H9 (cell line): ENCODE results near the gene TBC1D22A. TPM values are rescaled to one million over a fixed set of nuclear protein-coding genes. Genes with fewer than 3 reads are reported as not detected.

Experiments used
- DNase-seq: peaks from one replicate; pipeline ENCODE4 v3.0.0-alpha.2; 2017
- H2AFZ ChIP-seq: one replicate; pipeline ENCODE4 v1.6.1; 2013; ENCODE audit warnings: mild to moderate bottlenecking, low read length, control low read depth, moderate library complexity
- H2AK5ac ChIP-seq: 2 replicates; pipeline ENCODE4 v1.6.1; 2013; ENCODE audit warnings: low read length, control low read depth, mixed read lengths; ENCODE audit not compliant: insufficient read length
- H2BK120ac ChIP-seq: one replicate; pipeline ENCODE4 v1.6.1; 2013; ENCODE audit warnings: low read depth, mild to moderate bottlenecking, low read length, control low read depth, inconsistent platforms; ENCODE audit not compliant: poor library complexity, severe bottlenecking
- H2BK12ac ChIP-seq: 2 replicates; pipeline ENCODE4 v1.6.1; 2013; ENCODE audit warnings: low read length, control low read depth, mixed read lengths, low read depth; ENCODE audit not compliant: insufficient read length
- H2BK15ac ChIP-seq: 2 replicates; pipeline ENCODE4 v1.6.1; 2013; ENCODE audit warnings: low read depth, low read length, control low read depth
- H2BK20ac ChIP-seq: one replicate; pipeline ENCODE4 v1.6.1; 2013; ENCODE audit warnings: low read depth, mild to moderate bottlenecking, low read length, control low read depth, inconsistent platforms; ENCODE audit not compliant: poor library complexity, severe bottlenecking
- H2BK5ac ChIP-seq: 2 replicates; pipeline ENCODE4 v1.6.1; 2013; ENCODE audit warnings: low read length, control low read depth, mixed read lengths; ENCODE audit not compliant: insufficient read length
- H3K14ac ChIP-seq: 2 replicates; pipeline ENCODE4 v1.6.1; 2013; ENCODE audit warnings: low read length, control low read depth; ENCODE audit not compliant: insufficient read depth
- H3K18ac ChIP-seq: 2 replicates; pipeline ENCODE4 v1.6.1; 2013; ENCODE audit warnings: low read depth, mild to moderate bottlenecking, mixed read lengths, low read length, control low read depth; ENCODE audit not compliant: insufficient read length
- H3K23ac ChIP-seq: 2 replicates; pipeline ENCODE4 v1.6.1; 2013; ENCODE audit warnings: low read length, control low read depth, mixed read lengths, low read depth; ENCODE audit not compliant: insufficient read length
- H3K23me2 ChIP-seq: 2 replicates; pipeline ENCODE4 v1.6.1; 2013; ENCODE audit warnings: low read depth, mild to moderate bottlenecking, mixed read lengths, low read length, control low read depth; ENCODE audit not compliant: insufficient read length, poor library complexity, severe bottlenecking
- H3K27ac ChIP-seq: 2 replicates; pipeline ENCODE4 v1.5.1; 2013; ENCODE audit warnings: low read length, control low read depth, mixed read lengths, low read depth; ENCODE audit not compliant: insufficient read length
- H3K27me3 ChIP-seq: 2 replicates; pipeline ENCODE4 v1.6.1; 2013; ENCODE audit warnings: low read length, control low read depth, inconsistent platforms; ENCODE audit not compliant: insufficient read depth
- H3K4ac ChIP-seq: 2 replicates; pipeline ENCODE4 v1.6.1; 2013; ENCODE audit warnings: low read depth, mild to moderate bottlenecking, control low read depth, inconsistent platforms, low read length, moderate library complexity
- H3K4me1 ChIP-seq: 2 replicates; pipeline ENCODE4 v1.6.1; 2013; ENCODE audit warnings: low read length, control low read depth, inconsistent platforms; ENCODE audit not compliant: insufficient read depth
- H3K4me2 ChIP-seq: 2 replicates; pipeline ENCODE4 v1.6.1; 2013; ENCODE audit warnings: low read length, control low read depth, mixed read lengths; ENCODE audit not compliant: insufficient read length, insufficient read depth
- H3K56ac ChIP-seq: 2 replicates; pipeline ENCODE4 v1.6.1; 2013; ENCODE audit warnings: low read depth, mild to moderate bottlenecking, mixed read lengths, low read length, control low read depth; ENCODE audit not compliant: insufficient read length
- H3K79me1 ChIP-seq: 2 replicates; pipeline ENCODE4 v1.6.1; 2013; ENCODE audit warnings: low read depth, mild to moderate bottlenecking, moderate library complexity, low read length, control low read depth, inconsistent platforms; ENCODE audit not compliant: insufficient read depth, poor library complexity, severe bottlenecking
- H3K79me2 ChIP-seq: 2 replicates; pipeline ENCODE4 v1.6.1; 2013; ENCODE audit warnings: low read length, control low read depth, inconsistent platforms; ENCODE audit not compliant: insufficient read depth
- H3K9ac ChIP-seq: 2 replicates; pipeline ENCODE4 v1.6.1; 2013; ENCODE audit warnings: low read length, control low read depth, mixed read lengths; ENCODE audit not compliant: insufficient read length; ENCODE audit errors: extremely low read depth
- H3K9me3 ChIP-seq: one replicate; pipeline ENCODE4 v1.6.1; 2013; ENCODE audit warnings: low read depth, low read length, inconsistent platforms; ENCODE audit not compliant: control insufficient read depth
- H3T11ph ChIP-seq: one replicate; pipeline ENCODE4 v1.6.1; 2013; ENCODE audit warnings: mild to moderate bottlenecking, low read length, control low read depth, inconsistent platforms
- H4K20me1 ChIP-seq: one replicate; pipeline ENCODE4 v1.6.1; 2013; ENCODE audit not compliant: control insufficient read depth, insufficient read length, insufficient read depth
- H4K5ac ChIP-seq: 2 replicates; pipeline ENCODE4 v1.6.1; 2013; ENCODE audit warnings: low read depth, mild to moderate bottlenecking, mixed read lengths, low read length, control low read depth; ENCODE audit not compliant: insufficient read length
- H4K8ac ChIP-seq: replicated peaks from 2 replicates; pipeline ENCODE4 v1.6.1; 2013; ENCODE audit warnings: low read length, control low read depth, mixed read lengths, low read depth; ENCODE audit not compliant: insufficient read length
- H4K91ac ChIP-seq: 2 replicates; pipeline ENCODE4 v1.6.1; 2013; ENCODE audit warnings: low read depth, mild to moderate bottlenecking, moderate library complexity, mixed read lengths, low read length, control low read depth; ENCODE audit not compliant: insufficient read length
- H3K27ac Mint-ChIP-seq, 3 experiments: 2 replicates in 2 of 3; 3 replicates in 1 of 3; pipeline ENCODE4 v1.8.0; 2020 to 2021; ENCODE audit warnings: mixed read lengths in 3 of 3, mild to moderate bottlenecking in 1 of 3, moderate library complexity in 1 of 3
- H3K27me3 Mint-ChIP-seq: 2 replicates; pipeline ENCODE4 v1.8.0; 2021; ENCODE audit warnings: low read depth, mild to moderate bottlenecking, moderate library complexity, mixed read lengths
- H3K36me3 Mint-ChIP-seq, 3 experiments: 2 replicates in 2 of 3; 3 replicates in 1 of 3; pipeline ENCODE4 v1.8.0; 2020 to 2021; ENCODE audit warnings: low read depth in 3 of 3, mixed read lengths in 3 of 3; ENCODE audit not compliant: insufficient read depth in 1 of 3
- H3K4me1 Mint-ChIP-seq, 2 experiments: 2 replicates each; pipeline ENCODE4 v1.8.0; 2020; ENCODE audit warnings: mixed read lengths in 2 of 2
- H3K4me3 Mint-ChIP-seq, 2 experiments: 2 replicates in 1 of 2; 3 replicates in 1 of 2; pipeline ENCODE4 v1.8.0; 2020 to 2021; ENCODE audit warnings: mild to moderate bottlenecking in 2 of 2, mixed read lengths in 2 of 2, moderate library complexity in 1 of 2
- H3K9me3 Mint-ChIP-seq, 2 experiments: 2 replicates in 1 of 2; 3 replicates in 1 of 2; pipeline ENCODE4 v1.8.0; 2020; ENCODE audit warnings: mild to moderate bottlenecking in 2 of 2, mixed read lengths in 2 of 2, moderate library complexity in 1 of 2
- WGBS: extraction: QIAGEN DNeasy Blood & Tissue Kit; methylation state at CpG from one replicate; pipeline ENCODE4 v1.1.7; 2013; ENCODE audit warnings: missing lambda C conversion rate, low lambda C conversion rate, mixed read lengths; ENCODE audit not compliant: insufficient read length; ENCODE audit errors: extremely low coverage; 5-methylcytosine and 5-hydroxymethylcytosine counted together
- total RNA-seq: library from RNA; stranded (reverse); gene quantifications from 2 replicates; pipeline ENCODE4 v1.2.1, GENCODE V29; 2021
- TF ChIP-seq, protein P1 (sequence below): fragments of 200-600 bp; sonication (generic); conservative IDR thresholded peaks from 3 replicates; pipeline ENCODE4 v1.8.0; 2021; ENCODE audit warnings: antibody characterized with exemption, mild to moderate bottlenecking

The TBC1D22A gene
- total RNA-seq, 1 experiment from 2014 or later: 20.8 TPM

GRCh38 chr22:47120399-47120798 lies 357.9 kb downstream of the TBC1D22A start:
- Histone ChIP-seq H3K9me3 (no peaks in the 10 kb centered on the region), H3K4me2 (no peak overlapping the region), H2AFZ (no peak overlapping the region), H2BK5ac (no peak overlapping the region), H3K4me1 (no peaks in the 10 kb centered on the region), H3K27ac (no peak overlapping the region), H3K23ac (no peak overlapping the region), H2BK20ac (no peak overlapping the region), H4K8ac (no peak overlapping the region), H4K5ac (no peak overlapping the region), H2BK12ac (no peak overlapping the region), H4K91ac (no peak overlapping the region), H2BK15ac (no peak overlapping the region), H3K18ac (no peak overlapping the region), H3K4ac (no peak overlapping the region), H3K79me1 (no peaks in the 10 kb centered on the region), H3T11ph (no peak overlapping the region), H3K79me2 (no peaks in the 10 kb centered on the region), H3K14ac (no peak overlapping the region), H3K27me3 (no peaks in the 10 kb centered on the region), H2AK5ac (no peak overlapping the region), H3K9ac (no peak overlapping the region), H3K56ac (no peak overlapping the region), H2BK120ac (no peak overlapping the region), H4K20me1 (no peaks in the 10 kb centered on the region), H3K23me2 (no peaks in the 10 kb centered on the region)
- Mint-ChIP-seq H3K9me3 (no peaks in the 10 kb centered on the region), H3K36me3 (no peaks in the 10 kb centered on the region), H3K27ac (no peak overlapping the region), H3K4me1 (peaks cover 9 to 18% of the 10 kb centered on the region in 2 experiments; a peak in 3 of 4 replicates), H3K27me3 (no peaks in the 10 kb centered on the region; the same call in none of the 2 replicates), H3K4me3 (no peak overlapping the region)
- no peak for DNase-seq
- no CpG with 5 or more reads among the region's 2 CpGs for WGBS
- TF ChIP-seq, protein P1, sequence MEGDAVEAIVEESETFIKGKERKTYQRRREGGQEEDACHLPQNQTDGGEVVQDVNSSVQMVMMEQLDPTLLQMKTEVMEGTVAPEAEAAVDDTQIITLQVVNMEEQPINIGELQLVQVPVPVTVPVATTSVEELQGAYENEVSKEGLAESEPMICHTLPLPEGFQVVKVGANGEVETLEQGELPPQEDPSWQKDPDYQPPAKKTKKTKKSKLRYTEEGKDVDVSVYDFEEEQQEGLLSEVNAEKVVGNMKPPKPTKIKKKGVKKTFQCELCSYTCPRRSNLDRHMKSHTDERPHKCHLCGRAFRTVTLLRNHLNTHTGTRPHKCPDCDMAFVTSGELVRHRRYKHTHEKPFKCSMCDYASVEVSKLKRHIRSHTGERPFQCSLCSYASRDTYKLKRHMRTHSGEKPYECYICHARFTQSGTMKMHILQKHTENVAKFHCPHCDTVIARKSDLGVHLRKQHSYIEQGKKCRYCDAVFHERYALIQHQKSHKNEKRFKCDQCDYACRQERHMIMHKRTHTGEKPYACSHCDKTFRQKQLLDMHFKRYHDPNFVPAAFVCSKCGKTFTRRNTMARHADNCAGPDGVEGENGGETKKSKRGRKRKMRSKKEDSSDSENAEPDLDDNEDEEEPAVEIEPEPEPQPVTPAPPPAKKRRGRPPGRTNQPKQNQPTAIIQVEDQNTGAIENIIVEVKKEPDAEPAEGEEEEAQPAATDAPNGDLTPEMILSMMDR: no peak
